ENCODE results near the gene SMO. TPM values are rescaled to one million over a fixed set of nuclear protein-coding genes. Genes with fewer than 3 reads are reported as not detected.
A peak's percentile ranks its signal among the peaks of the same experiment; 100 is the strongest.

Gene SMO
- total RNA-seq, 1 experiment from 2014 or later = 2.9 TPM

GRCh38 chr7:129162732-129163131 lies 25.7 kb upstream of the SMO start:
- Histone ChIP-seq H3K9me3 (ENCODE audit: control insufficient read depth, insufficient read depth, low read depth, low read length) (no peaks in the 10 kb centered on the region), H3K27ac (ENCODE audit: low read length) (no peak overlapping the region), H3K4me1 (ENCODE audit: control insufficient read depth, insufficient read depth, low read length) (no peaks in the 10 kb centered on the region), H3K4me3 (ENCODE audit: low read depth in 2 of 2, low read length in 2 of 2) (no peak overlapping the region), H3K36me3 (ENCODE audit: control insufficient read depth, insufficient read depth, low read length) (no peaks in the 10 kb centered on the region), H3K27me3 (ENCODE audit: control insufficient read depth, insufficient read depth, low read length) (no peaks in the 10 kb centered on the region)
- intact Hi-C loops (cut with micrococcal nuclease; ENCODE audit: unreplicated experiment) (no loop called here), in situ Hi-C loops (cut with HindIII; ENCODE audit: low pct_unique_long_range_greater_than_20kb, low sequenced_read_pairs) (no loop called here)
- BruUV-seq (replicated peaks) = no TSS peak
- ChIA-PET POLR2A (no interaction called here), CTCF (no interaction called here)
- no peak for TF ChIP-seq REST (IDR thresholded peaks at IDR 0.05; ENCODE audit: insufficient read depth in 1 of 2, low read depth in 2 of 2, low read length in 1 of 2)
- no peak for TF ChIP-seq SIN3A (IDR thresholded peaks at IDR 0.05; ENCODE audit: borderline replicate concordance, insufficient read depth, low read depth, low read length)
- TF ChIP-seq CTCF (IDR thresholded peaks at IDR 0.05) = no peak
- TF ChIP-seq POLR2AphosphoS5 (IDR thresholded peaks at IDR 0.05; ENCODE audit: low read depth, low read length) = no peak
- TF ChIP-seq TCF7L2 (IDR thresholded peaks at IDR 0.05; ENCODE audit: low read depth, low read length) = no peak
- ATAC-seq (no peak), DNase-seq (ENCODE audit: low read depth, low spot score) (no peak)

DNA sequence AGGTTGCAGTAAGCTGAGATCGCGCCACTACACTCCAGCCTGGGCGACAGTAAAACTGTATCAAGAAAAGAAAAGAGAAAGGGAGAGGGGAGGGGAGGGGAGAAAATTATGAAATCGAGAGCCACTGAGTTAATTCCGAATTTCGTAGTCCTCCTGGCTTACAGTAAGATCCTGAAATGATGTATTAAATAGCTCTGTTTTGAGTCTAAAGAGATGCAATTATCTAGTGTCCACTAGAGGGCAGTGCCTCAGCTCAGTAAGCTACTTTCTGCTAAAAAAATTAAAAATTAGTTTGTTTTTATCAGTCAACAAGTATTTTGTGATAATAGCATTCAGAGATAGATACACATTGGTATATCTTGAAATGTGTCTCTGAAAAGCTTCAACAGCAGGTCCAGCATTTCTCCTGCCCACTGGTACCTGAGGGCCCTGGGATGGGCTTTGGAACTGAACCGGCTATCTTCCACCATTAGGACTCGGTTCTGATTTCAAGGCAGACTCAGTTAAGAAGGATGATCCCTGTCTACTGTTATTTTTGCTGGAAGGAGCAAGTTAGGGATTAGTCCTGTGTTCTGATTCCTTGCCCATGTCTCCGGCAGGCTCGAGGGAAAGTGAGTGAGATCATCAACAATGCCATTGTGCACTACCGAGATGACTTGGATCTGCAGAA lies 24.4 kb upstream of the SMO start:
- in situ Hi-C loops (cut with HindIII; ENCODE audit: low pct_unique_long_range_greater_than_20kb, low sequenced_read_pairs) (no loop called here), intact Hi-C loops (cut with micrococcal nuclease; ENCODE audit: unreplicated experiment) (loop anchor here (1.0 kb wide), 1 partner anchor 46 kb away; no protein-coding TSS in a partner anchor)
- Histone ChIP-seq H3K9me3 (ENCODE audit: control insufficient read depth, insufficient read depth, low read depth, low read length) (no peaks in the 10 kb centered on the region), H3K27ac (ENCODE audit: low read length) (no peak overlapping the region), H3K36me3 (ENCODE audit: control insufficient read depth, insufficient read depth, low read length) (no peaks in the 10 kb centered on the region), H3K27me3 (ENCODE audit: control insufficient read depth, insufficient read depth, low read length) (no peaks in the 10 kb centered on the region), H3K4me3 (ENCODE audit: low read depth in 2 of 2, low read length in 2 of 2) (no peak overlapping the region), H3K4me1 (ENCODE audit: control insufficient read depth, insufficient read depth, low read length) (no peaks in the 10 kb centered on the region; the same call in 1 of the 2 replicates)
- DNase-seq (ENCODE audit: low read depth, low spot score) (peak; percentile 27), ATAC-seq (no peak)
- ChIA-PET POLR2A (no interaction called here), CTCF (interaction anchor here (0.7 to 1.6 kb wide), 12 partner anchors 8 to 212 kb away, joined by 3 to 29 read pairs (median 4); partner anchors contain the start of gene SMO)
- no peak for TF ChIP-seq TCF7L2 (IDR thresholded peaks at IDR 0.05; ENCODE audit: low read depth, low read length)
- TF ChIP-seq CTCF (IDR thresholded peaks at IDR 0.05) = peak; percentile 89
- TF ChIP-seq POLR2AphosphoS5 (IDR thresholded peaks at IDR 0.05; ENCODE audit: low read depth, low read length) = no peak
- TF ChIP-seq REST (IDR thresholded peaks at IDR 0.05; ENCODE audit: insufficient read depth in 1 of 2, low read depth in 2 of 2, low read length in 1 of 2) = no peak
- no peak for TF ChIP-seq SIN3A (IDR thresholded peaks at IDR 0.05; ENCODE audit: borderline replicate concordance, insufficient read depth, low read depth, low read length)
- BruUV-seq (replicated peaks) = no TSS peak
